ENCODE data around the gene SLAIN2.
"Not testable (repeated sequence)": the region's sequence is repeated elsewhere in the genome, so short reads cannot be mapped to it uniquely, and the experiment has no call there.

The SLAIN2 gene

DNA sequence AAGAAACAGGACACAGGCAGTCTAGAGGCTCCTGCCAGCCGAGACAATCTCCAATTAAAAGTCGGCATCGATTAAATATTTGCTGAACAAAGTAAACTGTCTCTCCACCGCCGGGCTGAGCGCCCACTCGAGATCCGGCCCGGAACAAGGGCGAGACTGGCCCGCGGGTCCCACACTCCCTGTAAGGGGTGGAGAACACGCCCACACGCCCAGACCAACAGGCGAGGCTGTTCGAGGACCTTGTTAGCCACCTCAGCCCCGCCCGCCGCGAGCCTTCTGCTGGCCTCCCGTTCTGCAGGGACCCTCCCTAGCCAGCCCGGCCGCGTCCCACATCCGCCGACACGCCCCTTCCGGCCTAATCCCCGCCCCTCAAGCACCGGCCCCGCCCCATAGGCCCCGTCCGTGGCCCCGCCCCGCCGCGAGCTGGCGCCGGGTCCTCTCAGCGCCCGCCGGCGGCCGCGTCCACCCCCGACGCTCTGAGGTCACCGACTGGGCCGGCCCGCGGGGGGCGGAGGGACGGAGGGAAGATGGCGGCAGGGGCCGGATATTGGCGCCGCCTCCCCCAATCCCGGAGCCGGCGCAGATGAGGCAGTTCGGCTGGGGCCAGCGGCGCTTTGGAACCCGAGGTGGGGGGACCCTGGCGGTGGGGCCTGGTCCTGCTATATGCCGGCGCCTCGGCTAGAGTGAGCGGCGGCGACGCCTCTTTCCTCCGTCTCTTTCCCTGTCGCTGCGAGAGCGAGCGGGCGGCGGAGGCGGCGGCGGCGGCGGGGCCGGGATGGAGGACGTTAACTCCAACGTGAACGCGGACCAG lies at the start of gene SLAIN2:
Gene SLAIN2 (plus strand): TSS at position 565 of the 811 bp plus-strand sequence. CDS start 211 bp downstream, at position 776.
- DNase-seq (ENCODE audit: low read depth): peak; percentile 92

DNA sequence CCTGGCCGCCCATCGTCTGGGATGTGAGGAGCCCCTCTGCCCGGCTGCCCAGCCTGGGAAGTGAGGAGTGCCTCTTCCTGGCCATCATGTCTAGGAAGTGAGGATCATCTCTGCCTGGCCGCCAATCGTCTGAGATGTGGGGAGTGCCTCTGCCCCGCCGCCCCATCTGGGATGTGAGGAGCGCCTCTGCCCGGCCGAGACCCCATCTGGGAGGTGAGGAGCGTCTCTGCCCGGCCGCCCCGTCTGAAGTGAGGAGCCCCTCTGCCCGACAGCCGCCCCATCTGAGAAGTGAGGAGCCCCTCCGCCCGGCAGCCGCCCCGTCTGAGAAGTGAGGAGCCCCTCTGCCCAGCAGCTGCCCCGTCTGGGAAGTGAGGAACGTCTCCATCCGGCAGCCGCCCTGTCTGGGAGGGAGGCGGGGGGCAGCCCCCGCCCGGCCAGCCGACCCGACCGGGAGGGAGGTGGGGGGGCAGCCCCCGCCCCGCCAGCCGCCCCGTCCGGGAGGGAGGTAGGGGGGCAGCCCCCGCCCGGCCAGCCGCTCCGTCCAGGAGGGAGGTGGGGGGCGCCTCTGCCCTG lies 49.0 kb upstream of the SLAIN2 start:
- not testable (repeated sequence) for DNase-seq (ENCODE audit: low read depth)

DNA sequence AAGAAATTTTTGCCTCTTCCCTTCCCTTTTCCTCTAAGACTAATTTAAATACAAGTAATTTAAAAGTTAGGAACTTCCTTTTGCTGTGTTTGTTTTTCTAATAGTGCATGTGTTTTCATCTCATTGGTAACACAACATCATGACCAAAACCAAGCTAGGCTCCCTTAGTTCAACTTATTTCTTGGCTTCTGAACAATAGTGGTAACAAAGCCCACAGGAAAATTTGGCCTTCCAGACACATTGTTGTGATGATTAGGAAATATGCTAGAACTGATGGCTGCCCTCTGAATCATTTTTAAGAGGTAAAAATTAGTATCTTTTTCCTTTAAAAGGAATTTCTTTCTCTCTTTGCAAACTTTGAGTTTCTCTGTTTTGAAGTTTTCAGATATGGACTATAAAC lies 46.2 kb upstream of the SLAIN2 start:
- no peak for DNase-seq (ENCODE audit: low read depth)

DNA sequence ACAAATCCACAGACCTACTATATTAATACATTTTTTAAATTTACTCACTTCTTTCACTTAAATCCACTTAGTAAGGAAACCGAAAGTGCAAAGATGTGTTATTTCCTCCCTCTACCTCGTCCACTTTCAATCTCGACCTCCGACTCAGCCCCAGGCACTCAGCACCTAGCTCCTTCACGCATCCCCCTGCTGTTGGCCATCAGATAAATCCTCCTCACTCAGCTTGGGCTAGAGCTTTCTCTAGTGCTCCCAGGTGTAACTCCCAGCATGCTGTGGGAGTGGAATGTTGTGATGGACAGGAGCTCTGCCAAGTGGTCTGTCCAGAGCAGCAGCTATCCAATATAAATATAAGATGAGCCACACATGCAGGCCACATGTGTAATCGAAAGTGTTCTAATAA lies 45.0 kb upstream of the SLAIN2 start:
- no peak for DNase-seq (ENCODE audit: low read depth)

DNA sequence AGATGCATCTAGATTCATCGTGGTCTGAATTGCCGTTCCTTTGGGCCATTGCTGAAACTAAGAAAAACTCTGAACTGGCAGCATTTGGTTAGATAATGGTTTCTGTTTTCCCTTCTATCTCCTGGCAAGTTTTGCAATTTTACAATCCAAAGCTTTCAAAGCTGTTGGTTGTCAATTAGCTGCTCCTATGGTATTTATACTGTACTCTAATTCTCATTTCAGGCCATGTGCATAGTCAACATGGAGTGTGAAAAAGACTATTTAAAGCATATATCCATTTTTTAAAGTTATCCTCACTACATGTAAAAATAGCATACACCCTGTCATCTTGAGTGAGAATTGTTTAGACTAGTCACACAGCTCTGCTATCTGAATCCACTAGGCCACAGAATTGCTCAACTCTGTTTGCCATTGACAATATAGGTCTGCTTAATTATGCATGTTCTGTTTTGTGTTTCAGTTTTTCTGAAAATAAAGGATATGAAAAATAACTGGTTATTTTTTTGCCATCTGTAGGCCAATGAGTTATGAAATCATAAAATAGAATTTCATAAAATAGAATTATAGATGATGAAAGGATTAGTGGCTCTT lies 44.0 kb upstream of the SLAIN2 start:
- DNase-seq (ENCODE audit: low read depth): no peak

DNA sequence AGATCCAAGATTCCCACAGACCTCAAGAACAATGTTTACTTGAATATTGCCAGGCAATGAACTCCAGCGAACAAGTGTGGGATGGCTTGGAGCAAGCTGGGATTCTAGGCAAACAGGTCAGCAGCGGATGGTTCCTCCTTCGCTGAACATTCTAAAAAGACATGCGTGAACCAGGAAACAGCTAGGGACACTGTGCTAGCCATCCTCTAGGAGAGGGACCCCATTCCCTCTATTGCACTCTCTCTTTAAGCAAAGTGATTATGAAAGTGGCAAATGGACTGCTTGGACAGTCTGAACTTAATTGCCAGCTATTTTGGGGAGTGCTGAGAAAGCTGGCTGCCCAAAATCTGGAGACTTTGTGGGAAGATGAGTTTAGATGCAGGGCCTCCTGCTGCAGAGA lies 41.8 kb upstream of the SLAIN2 start:
- no peak for DNase-seq (ENCODE audit: low read depth)

DNA sequence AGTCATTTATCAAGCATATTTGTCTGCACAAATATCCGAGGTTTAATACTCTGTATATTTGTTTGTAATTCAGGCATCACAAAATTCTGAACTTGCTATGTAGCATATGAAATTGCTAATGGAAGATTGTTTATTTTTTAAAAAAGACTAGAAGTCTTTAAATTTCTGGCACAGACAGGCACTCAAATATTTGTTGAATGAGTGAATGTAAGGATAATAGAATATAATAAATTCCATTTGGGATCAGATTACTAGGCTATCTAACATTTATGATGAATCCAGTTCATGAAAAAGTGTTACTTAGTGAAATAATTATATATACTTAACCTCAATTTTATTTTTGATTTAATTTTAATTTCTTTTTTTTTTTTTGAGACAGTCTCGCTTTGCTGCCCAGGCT lies 41.3 kb upstream of the SLAIN2 start:
- DNase-seq (ENCODE audit: low read depth): no peak

DNA sequence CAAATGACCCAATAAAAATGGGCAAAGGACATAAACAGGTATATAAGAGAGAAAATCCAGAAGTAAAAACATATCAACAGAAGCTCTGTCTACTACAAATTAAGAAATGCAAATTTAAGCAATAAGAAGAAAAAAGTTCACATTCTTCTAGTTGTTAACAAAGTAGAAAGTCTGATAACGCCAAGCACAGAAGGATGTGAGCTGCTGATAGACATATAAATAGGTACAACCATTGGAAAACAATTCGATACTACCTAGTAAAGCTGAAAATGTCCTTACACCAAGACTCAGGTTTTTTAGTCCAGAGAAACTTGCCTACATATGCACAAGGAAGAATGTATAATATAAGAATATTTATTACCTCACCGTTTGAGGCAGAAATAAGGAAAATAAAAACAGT lies 35.8 kb upstream of the SLAIN2 start:
- DNase-seq (ENCODE audit: low read depth): no peak

DNA sequence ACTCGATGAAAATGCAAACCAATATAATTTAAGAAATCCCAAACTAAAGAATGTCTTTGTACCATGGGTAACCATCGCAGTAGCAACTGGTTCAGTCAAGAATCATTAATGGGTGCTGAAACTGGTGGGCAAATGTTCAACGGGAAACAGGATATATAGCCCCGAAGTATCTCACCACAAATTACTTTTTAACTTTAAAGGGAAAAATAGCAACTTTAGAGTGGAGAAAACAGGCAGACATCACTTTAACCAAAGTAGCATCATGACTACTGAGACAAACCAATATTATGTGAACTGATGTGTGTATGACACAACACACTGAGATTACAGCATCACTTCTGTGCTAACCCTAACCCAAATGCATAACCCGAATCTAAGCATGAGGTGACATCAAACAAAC lies 33.8 kb upstream of the SLAIN2 start:
- DNase-seq (ENCODE audit: low read depth): no peak

DNA sequence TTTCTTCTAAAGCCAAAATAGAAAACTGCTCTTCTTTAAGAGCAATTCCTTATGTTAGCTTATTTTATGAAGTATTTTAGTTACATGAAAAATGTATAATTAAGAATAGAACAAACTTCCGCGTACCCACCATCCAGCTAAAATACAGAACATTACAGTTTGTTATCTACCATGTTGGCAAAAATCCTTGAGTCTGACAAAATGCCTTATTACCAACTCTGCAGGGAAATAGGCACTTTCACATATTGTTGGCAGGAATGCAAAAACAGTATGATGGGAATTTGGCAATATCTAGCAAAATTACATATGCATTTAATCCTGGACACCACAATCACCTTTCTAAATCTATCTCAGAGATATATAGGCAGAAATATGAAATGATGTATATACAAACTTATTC lies 32.4 kb upstream of the SLAIN2 start:
- no peak for DNase-seq (ENCODE audit: low read depth)

DNA sequence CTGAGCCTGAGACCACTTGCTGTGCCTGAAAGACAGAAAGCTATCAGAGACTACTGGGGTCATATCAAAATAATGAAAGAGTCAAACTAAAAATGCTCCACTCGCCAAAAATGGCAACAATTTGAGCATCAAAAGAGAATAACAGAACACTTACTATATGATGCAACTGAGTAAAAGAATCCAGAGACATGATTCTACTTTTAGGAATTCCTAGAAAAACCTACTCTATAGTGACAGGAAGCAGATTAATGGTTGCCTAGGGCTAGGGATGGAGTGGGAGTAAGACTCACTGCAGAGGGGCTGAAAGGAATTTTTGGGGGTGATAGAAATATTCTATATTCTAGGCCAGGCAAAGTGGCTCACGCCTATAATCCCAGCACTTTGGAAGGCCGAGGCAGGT lies 29.4 kb upstream of the SLAIN2 start:
- no peak for DNase-seq (ENCODE audit: low read depth)

DNA sequence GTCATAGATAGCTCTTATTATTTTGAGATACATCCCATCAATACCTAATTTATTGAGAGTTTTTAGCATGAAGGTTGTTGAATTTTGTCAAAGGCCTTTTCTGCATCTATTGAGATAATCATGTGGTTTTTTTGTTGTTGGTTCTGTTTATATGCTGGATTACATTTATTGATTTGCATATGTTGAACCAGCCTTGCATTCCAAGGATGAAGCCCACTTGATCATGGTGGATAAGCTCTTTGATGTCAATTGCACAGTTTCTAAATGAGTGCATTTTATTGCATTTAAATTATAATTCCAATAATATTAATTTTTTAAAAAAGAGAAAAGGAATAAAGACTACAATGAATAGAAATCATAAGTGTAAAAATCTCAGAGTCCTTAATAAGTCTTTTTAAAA lies 26.6 kb upstream of the SLAIN2 start:
- not testable (repeated sequence) for DNase-seq (ENCODE audit: low read depth)

DNA sequence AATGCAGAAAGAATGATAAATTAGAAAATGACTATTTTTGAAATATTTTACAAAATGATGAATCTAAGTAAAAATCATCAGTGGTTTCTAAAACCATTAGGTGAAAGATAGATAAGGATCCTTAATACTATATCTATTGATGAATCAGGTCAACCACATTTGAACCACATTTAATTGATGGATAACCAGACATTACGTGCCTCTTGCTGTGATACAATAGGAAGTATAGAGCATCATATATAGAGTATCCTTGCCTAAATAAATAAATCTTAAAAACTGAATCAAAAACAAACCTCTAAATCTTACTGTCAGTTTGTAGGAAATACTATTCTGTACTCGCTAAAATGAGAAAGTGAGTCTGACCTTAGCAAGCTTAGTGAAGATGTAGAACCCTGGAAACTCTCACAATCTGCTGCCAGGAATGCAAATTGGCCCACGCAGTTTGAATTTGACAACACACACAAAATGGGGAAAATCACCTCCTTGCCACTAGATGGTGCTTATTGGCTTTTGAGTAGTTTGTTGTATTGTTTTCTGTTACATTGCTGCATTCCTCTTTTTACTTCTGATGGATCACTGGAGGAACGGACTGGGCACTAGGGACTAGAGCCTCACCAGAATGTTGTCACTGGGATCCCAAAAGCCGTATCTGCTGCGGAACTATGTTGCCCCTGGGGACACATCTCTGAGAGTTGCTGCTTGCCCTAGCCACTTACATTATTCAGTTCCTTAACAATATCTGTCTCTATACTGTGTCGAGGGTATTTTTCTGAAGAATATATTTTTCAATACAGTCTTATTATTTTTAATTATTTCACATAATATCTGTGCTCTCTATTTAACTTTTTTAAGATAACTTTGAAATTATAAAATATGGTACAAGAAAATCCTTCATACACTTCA lies 25.4 kb upstream of the SLAIN2 start:
- DNase-seq (ENCODE audit: low read depth): peak; percentile 40

DNA sequence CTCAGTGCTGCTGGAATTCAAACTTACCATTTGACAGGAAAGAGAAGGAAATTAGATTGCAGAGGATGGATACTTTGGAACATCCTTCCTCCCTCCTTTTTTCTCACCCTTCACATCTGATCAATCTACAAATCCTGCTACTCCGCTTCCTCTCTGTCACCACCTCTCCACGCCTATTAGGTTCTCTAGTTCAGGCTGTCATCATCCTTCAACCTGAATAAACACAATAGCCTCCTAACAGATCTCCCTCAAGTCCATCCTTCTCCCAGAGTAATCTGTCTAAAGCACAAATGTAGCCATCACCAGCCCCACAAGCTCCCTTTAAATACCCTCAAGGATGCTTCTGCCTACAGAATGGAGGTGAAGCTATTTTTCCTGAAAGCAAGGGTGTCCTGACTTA lies 20.0 kb upstream of the SLAIN2 start:
- no peak for DNase-seq (ENCODE audit: low read depth)

DNA sequence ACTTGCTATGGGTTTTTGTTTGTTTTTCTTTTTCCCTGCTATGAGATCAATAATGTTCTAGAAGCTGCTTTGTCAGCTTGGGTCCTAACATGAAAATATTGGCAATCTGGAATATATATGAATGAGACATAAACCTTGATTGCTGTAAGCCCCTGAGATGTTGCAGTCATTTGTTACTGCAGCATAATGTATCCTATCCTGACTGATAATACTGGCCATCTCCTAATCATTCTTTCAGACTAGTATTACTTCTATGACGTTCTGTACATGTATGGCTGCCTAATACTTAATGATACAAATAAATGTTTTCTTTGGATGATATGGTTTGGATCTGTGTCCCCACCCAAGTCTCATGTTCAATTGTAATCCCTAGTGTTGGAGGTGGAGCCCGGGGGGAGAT lies 19.3 kb upstream of the SLAIN2 start:
- DNase-seq (ENCODE audit: low read depth): no peak

DNA sequence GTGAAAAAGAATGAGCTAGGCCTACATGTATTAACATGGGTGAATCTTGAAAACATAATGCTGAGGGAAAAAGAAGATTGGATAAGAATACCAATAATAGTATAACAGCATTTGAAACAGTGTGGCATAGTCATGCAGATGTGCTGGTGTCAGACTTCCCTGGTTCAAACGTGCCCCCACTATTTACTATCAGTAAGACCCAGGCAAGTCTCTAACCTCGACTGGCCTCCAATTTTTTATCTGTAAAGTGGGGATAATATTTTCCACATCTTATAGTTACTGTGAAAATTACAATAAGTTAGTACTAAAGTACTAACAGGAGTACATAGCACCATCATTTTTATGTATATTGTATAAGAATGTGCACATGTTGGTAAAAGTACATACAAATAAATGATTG lies 17.0 kb upstream of the SLAIN2 start:
- no peak for DNase-seq (ENCODE audit: low read depth)

DNA sequence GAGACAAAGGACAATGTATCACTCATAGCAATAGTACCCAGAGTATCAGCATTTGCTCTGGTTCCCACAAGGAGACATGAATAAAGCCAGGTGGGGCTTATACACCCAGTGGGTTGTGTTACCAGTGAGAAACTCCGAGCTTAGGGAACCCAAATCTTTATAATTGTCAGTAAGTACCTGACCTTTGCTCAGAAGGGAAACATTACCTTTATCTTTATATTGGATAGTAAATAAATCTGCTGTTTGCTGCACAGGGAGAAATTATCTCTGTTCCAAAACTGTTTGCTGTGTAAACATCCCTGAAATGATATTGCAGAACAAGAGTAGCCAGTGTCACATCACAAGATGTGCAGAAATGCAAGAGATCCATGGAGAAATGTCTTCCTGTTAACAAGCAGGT lies 12.1 kb upstream of the SLAIN2 start:
- DNase-seq (ENCODE audit: low read depth): no peak

DNA sequence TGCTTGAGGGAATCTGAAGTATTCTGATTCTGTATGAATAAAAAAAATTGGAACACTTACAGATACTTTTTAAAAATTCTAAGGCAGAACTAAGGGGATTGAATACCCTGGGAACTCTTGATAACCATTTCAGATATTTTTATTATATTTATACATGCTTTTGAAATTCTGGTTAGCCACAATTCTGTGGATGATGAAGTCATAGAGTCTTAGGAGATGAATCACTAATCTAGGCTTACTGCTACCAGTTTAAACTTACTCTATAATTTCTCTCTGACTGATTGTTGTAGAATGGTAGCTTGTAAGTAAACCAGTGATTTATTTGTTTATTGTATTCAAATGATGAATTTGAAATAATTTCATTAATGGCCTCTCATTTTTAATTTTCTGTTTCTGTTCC lies 11.4 kb upstream of the SLAIN2 start:
- peak; percentile 62 for DNase-seq (ENCODE audit: low read depth)

DNA sequence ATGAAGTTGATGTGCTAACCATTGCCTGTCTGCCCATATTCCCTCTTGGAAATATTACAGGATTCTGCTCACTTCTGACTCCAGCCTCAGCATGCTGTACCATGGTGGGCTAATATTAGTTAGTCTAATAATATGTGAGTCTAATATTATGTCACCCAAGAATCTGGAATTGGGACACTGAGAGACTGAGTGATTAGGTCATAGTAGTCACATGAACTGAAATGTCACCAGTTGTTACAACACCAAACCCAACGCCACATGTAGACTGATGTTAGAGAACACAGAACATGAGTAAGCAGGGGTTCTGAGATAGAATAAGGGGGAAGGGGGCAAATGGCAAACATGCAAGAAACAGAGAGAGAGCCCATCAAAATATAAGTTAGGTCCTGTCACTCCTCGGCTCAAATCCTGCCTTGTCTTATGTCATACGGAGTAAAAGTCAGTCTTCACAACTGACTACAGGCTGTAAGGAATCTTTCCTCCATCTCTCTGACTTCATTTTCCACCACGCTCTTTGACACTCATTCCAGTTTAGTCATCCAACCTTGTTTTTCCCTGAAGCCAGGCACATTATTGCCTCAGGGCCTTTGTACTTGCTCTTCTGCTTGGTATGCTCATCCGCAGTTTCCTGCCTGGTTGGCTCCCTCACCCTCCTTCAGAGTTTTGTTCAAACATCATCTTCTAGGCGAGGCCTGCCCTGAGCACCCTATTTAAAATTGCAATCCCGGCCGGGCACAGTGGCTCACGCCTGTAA lies 9.6 kb upstream of the SLAIN2 start:
- no peak for DNase-seq (ENCODE audit: low read depth)

DNA sequence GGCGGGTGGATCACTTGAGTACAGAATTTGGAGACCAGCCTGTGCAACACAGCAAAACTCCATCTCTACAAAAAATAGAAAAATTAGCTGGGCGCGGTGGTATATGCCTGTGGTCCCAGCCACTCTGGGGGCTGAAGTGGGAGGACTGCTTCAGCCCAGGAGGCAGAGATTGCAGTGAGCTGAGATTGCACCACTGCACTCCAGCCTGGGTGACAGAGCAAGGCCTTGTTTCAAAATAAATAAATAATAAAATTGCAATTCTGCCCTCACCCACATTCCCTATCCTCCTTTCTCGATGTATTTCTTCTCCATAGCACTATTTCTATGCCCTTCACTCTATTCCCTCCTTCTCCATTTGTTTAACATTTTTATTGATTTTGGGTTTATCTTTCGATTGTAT lies 8.7 kb upstream of the SLAIN2 start:
- no peak for DNase-seq (ENCODE audit: low read depth)

DNA sequence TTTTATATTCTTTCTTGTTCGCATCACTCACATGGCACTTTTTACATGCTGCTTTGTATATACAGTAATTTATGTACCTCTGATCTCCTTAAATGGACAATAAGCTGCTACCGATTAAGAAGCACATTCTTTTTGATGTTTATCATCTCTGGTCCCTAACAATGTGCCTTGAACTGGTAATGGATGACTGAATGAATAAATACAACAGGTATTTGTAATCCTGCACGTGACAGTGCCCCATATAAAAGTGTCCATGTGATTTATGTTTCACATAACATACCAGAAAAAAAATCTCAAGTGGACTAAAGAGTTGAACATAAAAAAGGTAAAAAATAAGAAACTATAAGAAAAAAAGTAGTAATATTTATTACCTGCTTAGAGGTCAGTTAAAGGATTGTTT lies 7.7 kb upstream of the SLAIN2 start:
- no peak for DNase-seq (ENCODE audit: low read depth)

DNA sequence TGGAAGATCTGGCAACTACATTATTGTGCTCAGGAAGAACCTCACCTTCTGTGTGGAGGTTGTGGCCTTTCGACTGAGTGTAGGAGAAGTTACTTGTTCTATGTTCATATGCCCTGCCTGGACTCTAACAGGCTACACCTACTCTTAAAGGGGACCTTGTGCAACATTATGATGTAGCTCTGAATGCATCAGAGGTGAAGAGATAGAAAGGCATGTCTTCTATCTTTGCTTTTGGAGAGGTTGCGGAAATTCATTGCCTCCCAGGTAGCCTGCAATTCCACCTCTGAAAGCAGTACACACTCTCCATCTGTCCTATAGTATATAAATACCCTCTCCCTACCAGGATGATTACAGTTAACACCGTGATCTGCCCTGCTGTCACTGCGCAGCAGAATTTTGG lies 7.1 kb upstream of the SLAIN2 start:
- DNase-seq (ENCODE audit: low read depth): no peak
